ENCODE measurements around the gene NPY4R. TPM values are rescaled to one million over a fixed set of nuclear protein-coding genes. Genes with fewer than 3 reads are reported as not detected.
"Not testable (repeated sequence)": the region's sequence is repeated elsewhere in the genome, so short reads cannot be mapped to it uniquely, and the experiment has no call there.

NPY4R gene
- total RNA-seq, 1 experiment from 2014 or later = 0.23 TPM

- Mint-ChIP-seq H3K36me3 (ENCODE audit: insufficient read depth, unreplicated experiment) (no peaks in the 10 kb centered on the region), H3K27ac (ENCODE audit: unreplicated experiment) (no peak overlapping the region), H3K9me3 (ENCODE audit: unreplicated experiment) (no peaks in the 10 kb centered on the region), H3K4me3 (ENCODE audit: unreplicated experiment) (no peak overlapping the region), H3K27me3 (ENCODE audit: insufficient read depth, unreplicated experiment) (no peaks in the 10 kb centered on the region), H3K4me1 (ENCODE audit: low read depth, unreplicated experiment) (no peaks in the 10 kb centered on the region)
- no TSS peak for BruUV-seq (replicated peaks)
- peak in 1 of 2 experiments; percentile 38 for DNase-seq
- Histone ChIP-seq H3K36me3 (ENCODE audit: control insufficient read depth, insufficient read depth, low read length) (no peaks in the 10 kb centered on the region), H3K4me1 (peaks cover 8% of the 10 kb centered on the region; the same call in 1 of the 2 replicates), H3K9me3 (no peaks in the 10 kb centered on the region; the same call in 1 of the 2 replicates), H3K4me3 (ENCODE audit: low read depth, low read length) (no peak overlapping the region), H3K27me3 (replicated peaks; ENCODE audit: control insufficient read depth, insufficient read depth, low read length) (no peaks in the 10 kb centered on the region)
- ChIA-PET CTCF (no interaction called here), POLR2A (no interaction called here)
- TF ChIP-seq CTCF (IDR thresholded peaks at IDR 0.05; ENCODE audit: insufficient read depth in 1 of 2, low read depth in 1 of 2, low read length in 1 of 2, severe bottlenecking in 1 of 2, unreplicated experiment in 1 of 2) = no peak
- intact Hi-C loops (cut with micrococcal nuclease; ENCODE audit: unreplicated experiment) = no loop called here
These were observed 48.7 kb upstream of the NPY4R start for GRCh38 chr10:46514431-46514861.

DNA sequence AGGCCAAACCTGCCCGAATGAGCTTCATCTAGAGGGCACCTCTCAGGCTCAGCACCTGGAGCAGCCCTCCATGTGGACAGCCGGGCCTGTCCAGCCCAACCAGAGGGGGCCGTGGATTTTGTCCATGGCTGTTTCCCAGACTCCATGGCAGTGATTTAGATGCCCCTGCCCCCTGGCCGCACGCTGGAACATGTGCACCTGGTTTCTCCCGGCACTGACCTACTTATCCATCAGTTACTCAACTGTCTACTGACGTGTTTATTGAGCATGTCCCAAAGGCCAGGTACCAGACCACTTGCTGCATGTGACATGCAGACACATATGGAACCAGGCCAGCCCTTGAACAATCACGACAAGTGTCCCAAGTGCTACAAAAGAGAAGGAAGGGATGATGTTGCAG, 47.6 kb upstream of the NPY4R start:
- intact Hi-C loops (cut with micrococcal nuclease; ENCODE audit: unreplicated experiment); BruUV-seq (replicated peaks); H3K36me3 ChIP-seq (ENCODE audit: control insufficient read depth, insufficient read depth, low read length); H3K9me3 ChIP-seq; H3K4me3 Mint-ChIP-seq (ENCODE audit: unreplicated experiment); CTCF ChIA-PET; H3K36me3 Mint-ChIP-seq (ENCODE audit: insufficient read depth, unreplicated experiment); DNase-seq; POLR2A ChIA-PET; H3K4me1 Mint-ChIP-seq (ENCODE audit: low read depth, unreplicated experiment); H3K27me3 ChIP-seq (replicated peaks; ENCODE audit: control insufficient read depth, insufficient read depth, low read length); H3K9me3 Mint-ChIP-seq (ENCODE audit: unreplicated experiment); H3K27ac Mint-ChIP-seq (ENCODE audit: unreplicated experiment); H3K4me3 ChIP-seq (ENCODE audit: low read depth, low read length); H3K4me1 ChIP-seq; H3K27me3 Mint-ChIP-seq (ENCODE audit: insufficient read depth, unreplicated experiment): not testable (repeated sequence)

GRCh38 chr10:46512725-46513124, 47.0 kb upstream of the NPY4R start:
- H3K4me1 ChIP-seq; H3K9me3 ChIP-seq; H3K36me3 ChIP-seq (ENCODE audit: control insufficient read depth, insufficient read depth, low read length); H3K27me3 Mint-ChIP-seq (ENCODE audit: insufficient read depth, unreplicated experiment); CTCF ChIA-PET; intact Hi-C loops (cut with micrococcal nuclease; ENCODE audit: unreplicated experiment); H3K27ac Mint-ChIP-seq (ENCODE audit: unreplicated experiment); BruUV-seq (replicated peaks); H3K27me3 ChIP-seq (replicated peaks; ENCODE audit: control insufficient read depth, insufficient read depth, low read length); H3K4me3 ChIP-seq (ENCODE audit: low read depth, low read length); POLR2A ChIA-PET; H3K4me1 Mint-ChIP-seq (ENCODE audit: low read depth, unreplicated experiment); H3K4me3 Mint-ChIP-seq (ENCODE audit: unreplicated experiment); H3K9me3 Mint-ChIP-seq (ENCODE audit: unreplicated experiment); DNase-seq; H3K36me3 Mint-ChIP-seq (ENCODE audit: insufficient read depth, unreplicated experiment): not testable (repeated sequence)

- H3K36me3 Mint-ChIP-seq (ENCODE audit: insufficient read depth, unreplicated experiment); H3K27ac Mint-ChIP-seq (ENCODE audit: unreplicated experiment); H3K9me3 Mint-ChIP-seq (ENCODE audit: unreplicated experiment); H3K9me3 ChIP-seq; H3K4me3 Mint-ChIP-seq (ENCODE audit: unreplicated experiment); H3K27me3 Mint-ChIP-seq (ENCODE audit: insufficient read depth, unreplicated experiment); CTCF ChIA-PET; H3K4me3 ChIP-seq (ENCODE audit: low read depth, low read length); POLR2A ChIA-PET; H3K4me1 Mint-ChIP-seq (ENCODE audit: low read depth, unreplicated experiment); H3K36me3 ChIP-seq (ENCODE audit: control insufficient read depth, insufficient read depth, low read length); DNase-seq; H3K27me3 ChIP-seq (replicated peaks; ENCODE audit: control insufficient read depth, insufficient read depth, low read length); H3K4me1 ChIP-seq; intact Hi-C loops (cut with micrococcal nuclease; ENCODE audit: unreplicated experiment); BruUV-seq (replicated peaks): not testable (repeated sequence)
These were observed 46.2 kb upstream of the NPY4R start for GRCh38 chr10:46512002-46512401.

DNA sequence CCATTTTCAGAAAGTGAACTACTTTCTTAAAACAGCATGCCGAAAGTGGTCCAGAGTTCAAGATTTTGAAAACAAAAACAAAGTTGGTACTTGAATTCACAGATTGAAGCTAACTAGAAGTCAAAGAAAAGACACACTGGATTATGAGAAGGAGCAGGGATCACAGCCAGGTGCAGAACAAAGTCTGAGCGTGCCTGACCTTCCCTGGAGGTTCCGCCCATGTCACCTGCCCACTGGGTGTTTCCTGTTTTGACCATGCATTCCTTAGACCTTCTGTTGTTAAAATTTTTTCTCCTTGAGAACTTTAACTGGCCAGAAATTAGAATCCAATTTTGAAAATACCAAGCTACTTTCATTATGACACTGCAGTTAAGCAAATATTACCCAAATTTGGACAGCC, 34.2 kb upstream of the NPY4R start:
- CTCF ChIA-PET; H3K4me3 Mint-ChIP-seq (ENCODE audit: unreplicated experiment); H3K4me1 Mint-ChIP-seq (ENCODE audit: low read depth, unreplicated experiment); intact Hi-C loops (cut with micrococcal nuclease; ENCODE audit: unreplicated experiment); DNase-seq; H3K4me3 ChIP-seq (ENCODE audit: low read depth, low read length); BruUV-seq (replicated peaks); H3K36me3 Mint-ChIP-seq (ENCODE audit: insufficient read depth, unreplicated experiment); H3K4me1 ChIP-seq; H3K9me3 Mint-ChIP-seq (ENCODE audit: unreplicated experiment); H3K27ac Mint-ChIP-seq (ENCODE audit: unreplicated experiment); POLR2A ChIA-PET; H3K27me3 Mint-ChIP-seq (ENCODE audit: insufficient read depth, unreplicated experiment); H3K27me3 ChIP-seq (replicated peaks; ENCODE audit: control insufficient read depth, insufficient read depth, low read length); H3K9me3 ChIP-seq; H3K36me3 ChIP-seq (ENCODE audit: control insufficient read depth, insufficient read depth, low read length): not testable (repeated sequence)

DNA sequence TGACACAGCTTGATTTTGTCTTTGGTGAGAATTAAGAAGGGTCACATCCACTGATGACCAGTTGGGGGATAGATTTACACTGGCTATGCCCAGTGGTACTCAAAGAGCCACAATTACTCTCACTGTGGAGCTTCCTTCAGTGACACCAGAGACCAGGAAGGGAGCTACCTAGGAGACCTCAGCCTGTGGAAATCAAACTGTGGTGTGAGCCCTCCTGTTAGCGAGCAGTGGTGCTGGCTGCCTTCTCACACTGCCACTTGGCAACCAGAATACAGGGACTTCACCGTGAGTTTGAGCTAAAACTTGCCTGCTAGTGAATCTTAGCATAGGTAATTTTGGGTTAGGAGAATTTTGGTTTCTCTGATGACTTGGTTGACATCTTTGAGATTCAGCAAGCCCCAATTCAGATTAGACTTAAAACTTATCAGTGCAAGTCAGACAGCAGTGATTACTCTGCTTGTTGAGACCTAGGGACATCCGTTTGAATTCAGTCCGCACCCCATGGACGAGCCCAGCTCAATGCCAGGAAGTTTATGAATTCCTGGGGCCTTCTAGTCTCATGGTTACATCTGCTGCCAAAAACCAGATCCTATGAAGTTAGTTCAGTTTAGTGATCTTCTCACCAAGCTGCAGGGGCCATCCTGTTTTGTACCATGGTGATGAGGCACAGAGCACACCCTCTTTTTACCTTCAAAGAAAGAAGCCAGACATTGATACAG, 33.4 kb upstream of the NPY4R start:
- intact Hi-C loops (cut with micrococcal nuclease; ENCODE audit: unreplicated experiment); BruUV-seq (replicated peaks); CTCF ChIA-PET: not testable (repeated sequence)

More for the DNA sequence above, 33.4 kb upstream of the NPY4R start:
- DNase-seq; H3K27me3 ChIP-seq (replicated peaks; ENCODE audit: control insufficient read depth, insufficient read depth, low read length); H3K4me1 Mint-ChIP-seq (ENCODE audit: low read depth, unreplicated experiment); H3K4me3 ChIP-seq (ENCODE audit: low read depth, low read length); H3K9me3 Mint-ChIP-seq (ENCODE audit: unreplicated experiment); H3K36me3 ChIP-seq (ENCODE audit: control insufficient read depth, insufficient read depth, low read length); H3K27me3 Mint-ChIP-seq (ENCODE audit: insufficient read depth, unreplicated experiment); H3K4me1 ChIP-seq; H3K36me3 Mint-ChIP-seq (ENCODE audit: insufficient read depth, unreplicated experiment); H3K9me3 ChIP-seq; POLR2A ChIA-PET; H3K27ac Mint-ChIP-seq (ENCODE audit: unreplicated experiment); H3K4me3 Mint-ChIP-seq (ENCODE audit: unreplicated experiment): not testable (repeated sequence)

Data from Caco-2 (cell line).